MM.1S (cell line): Measurements from ENCODE around the gene UBE2R2.
"Not testable (repeated sequence)": the region's sequence is repeated elsewhere in the genome, so short reads cannot be mapped to it uniquely, and the experiment has no call there.

Source experiments
- CTCF ChIP-seq: fragments of 300-600 bp; sonication (generic); IDR thresholded peaks from 2 replicates; pipeline ENCODE4 v1.5.1; 2016; ENCODE audit warnings: antibody characterized with exemption, low read length, mixed read lengths
- EZH2phosphoT487 ChIP-seq: fragments of 300-600 bp; sonication (generic); IDR thresholded peaks from 2 replicates; pipeline ENCODE4 v1.6.1; 2018; ENCODE audit warnings: antibody characterized with exemption, low read length

GRCh38 chr9:33801943-33802500 is 14.9 kb upstream of the UBE2R2 start:
- not testable (repeated sequence) for TF ChIP-seq CTCF, EZH2phosphoT487
